Ramos (cell line): ENCODE measurements around the gene CFB.

Experiments used
- in situ Hi-C: fragments of 300-500 bp; cut with MboI; formaldehyde crosslinking; loops from one replicate; pipeline ENCODE4 v1.14.3; 2022; ENCODE audit warnings: low sequenced_read_pairs; ENCODE audit not compliant: unreplicated experiment

CFB gene

GRCh38 chr6:31947864-31948263 lies 2.0 kb downstream of the CFB start:
- in situ Hi-C loops = no loop called here

GRCh38 chr6:31948306-31948705 lies 2.4 kb downstream of the CFB start:
- in situ Hi-C loops = no loop called here

GRCh38 chr6:31948753-31949413 lies 3.0 kb downstream of the CFB start:
- in situ Hi-C loops = no loop called here

GRCh38 chr6:31949926-31950548 lies 4.1 kb downstream of the CFB start:
- in situ Hi-C loops = no loop called here

GRCh38 chr6:31952140-31952805 lies 6.4 kb downstream of the CFB start:
- in situ Hi-C loops = no loop called here

- in situ Hi-C loops = no loop called here
Measured at GRCh38 chr6:31952890-31953289, 7.0 kb downstream of the CFB start.

- in situ Hi-C loops = no loop called here
Measured at GRCh38 chr6:31954511-31954910, 8.6 kb downstream of the CFB start.

GRCh38 chr6:31956796-31957195 lies 10.9 kb downstream of the CFB start:
- in situ Hi-C loops = no loop called here

GRCh38 chr6:31958412-31958740 lies 12.5 kb downstream of the CFB start:
- in situ Hi-C loops = no loop called here

GRCh38 chr6:31958741-31959739 lies 13.1 kb downstream of the CFB start, which contains the start of the genes NELFE and SKIC2:
Gene NELFE, minus strand, starts transcription at chr6:31958971. Its CDS starts 525 bp downstream, at chr6:31958446.
Gene SKIC2, plus strand, starts transcription at chr6:31959175. Its CDS starts 18 bp downstream, at chr6:31959193.
- in situ Hi-C loops = no loop called here

GRCh38 chr6:31961616-31962015 lies 15.7 kb downstream of the CFB start:
- in situ Hi-C loops = no loop called here

GRCh38 chr6:31963921-31964320 lies 18.0 kb downstream of the CFB start:
- in situ Hi-C loops = no loop called here

GRCh38 chr6:31965700-31966099 lies 19.8 kb downstream of the CFB start:
- in situ Hi-C loops = no loop called here

- in situ Hi-C loops = no loop called here
Measured at GRCh38 chr6:31966506-31966905, 20.6 kb downstream of the CFB start.

GRCh38 chr6:31966997-31967925 lies 21.4 kb downstream of the CFB start:
- in situ Hi-C loops = no loop called here

- in situ Hi-C loops = no loop called here
Measured at GRCh38 chr6:31967926-31968320, 22.0 kb downstream of the CFB start.

GRCh38 chr6:31968326-31968725 lies 22.4 kb downstream of the CFB start:
- in situ Hi-C loops = no loop called here

- in situ Hi-C loops = no loop called here
Measured at GRCh38 chr6:31968791-31969711, 23.2 kb downstream of the CFB start.
